ENCODE measurements around the gene TRPM3. TPM values are rescaled to one million over a fixed set of nuclear protein-coding genes. Genes with fewer than 3 reads are reported as not detected.

Gene TRPM3
- polyA plus RNA-seq, 3 donors, result not detected

DNA sequence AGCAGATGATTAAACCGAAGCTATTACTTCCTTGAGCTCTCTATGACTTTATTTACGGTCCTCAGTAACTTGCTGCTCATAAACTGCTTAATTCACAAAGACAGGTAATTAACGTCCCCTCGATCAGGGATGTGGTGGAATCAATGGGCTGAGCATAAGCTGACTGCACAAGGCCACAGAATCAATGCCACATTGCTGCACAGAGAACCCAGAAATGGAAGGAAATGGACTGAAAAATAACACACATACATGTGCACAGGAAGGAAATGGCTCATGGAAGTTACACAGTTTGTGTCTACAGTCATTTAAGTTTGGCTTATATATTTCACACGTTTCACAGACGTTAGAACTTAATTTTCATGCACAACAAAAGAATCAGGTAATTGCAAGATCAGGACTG lies 588.7 kb downstream of the TRPM3 start:
- Mint-ChIP-seq H3K4me3 (no peak overlapping the region), H3K27me3 (ENCODE audit: low read depth in 3 of 3) (peaks cover 0 to 1% (median 0%) of the 10 kb centered on the region in 3 donors), H3K9me3 (peaks cover 0 to 2% (median 0%) of the 10 kb centered on the region in 7 donors), H3K36me3 (no peaks in the 10 kb centered on the region), H3K27ac (no peak overlapping the region), H3K4me1 (no peaks in the 10 kb centered on the region)
- no peak overlapping the region for H2AFZ ChIP-seq (ENCODE audit: insufficient read depth, low read depth, low read length, poor library complexity, severe bottlenecking)
- 100% methylated on average over 2 of the region's 6 CpGs for WGBS (ENCODE audit: insufficient coverage)
- intact Hi-C loops (cut with micrococcal nuclease), result loop anchor here in 1 of 2 donors (10.0 kb wide), 1 partner anchor 52 kb away; no protein-coding TSS in a partner anchor
- no peak overlapping the region for H3K4me3 ChIP-seq (replicated peaks in 1 of 3; ENCODE audit: low read depth in 2 of 3, low read length in 3 of 3)
- H4K20me1 ChIP-seq (ENCODE audit: insufficient read depth, low read length), result no peaks in the 10 kb centered on the region
- TF ChIP-seq, protein P1, sequence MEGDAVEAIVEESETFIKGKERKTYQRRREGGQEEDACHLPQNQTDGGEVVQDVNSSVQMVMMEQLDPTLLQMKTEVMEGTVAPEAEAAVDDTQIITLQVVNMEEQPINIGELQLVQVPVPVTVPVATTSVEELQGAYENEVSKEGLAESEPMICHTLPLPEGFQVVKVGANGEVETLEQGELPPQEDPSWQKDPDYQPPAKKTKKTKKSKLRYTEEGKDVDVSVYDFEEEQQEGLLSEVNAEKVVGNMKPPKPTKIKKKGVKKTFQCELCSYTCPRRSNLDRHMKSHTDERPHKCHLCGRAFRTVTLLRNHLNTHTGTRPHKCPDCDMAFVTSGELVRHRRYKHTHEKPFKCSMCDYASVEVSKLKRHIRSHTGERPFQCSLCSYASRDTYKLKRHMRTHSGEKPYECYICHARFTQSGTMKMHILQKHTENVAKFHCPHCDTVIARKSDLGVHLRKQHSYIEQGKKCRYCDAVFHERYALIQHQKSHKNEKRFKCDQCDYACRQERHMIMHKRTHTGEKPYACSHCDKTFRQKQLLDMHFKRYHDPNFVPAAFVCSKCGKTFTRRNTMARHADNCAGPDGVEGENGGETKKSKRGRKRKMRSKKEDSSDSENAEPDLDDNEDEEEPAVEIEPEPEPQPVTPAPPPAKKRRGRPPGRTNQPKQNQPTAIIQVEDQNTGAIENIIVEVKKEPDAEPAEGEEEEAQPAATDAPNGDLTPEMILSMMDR (IDR thresholded peaks at IDR 0.05), result no peak
- no peaks in the 10 kb centered on the region for H3K36me3 ChIP-seq (replicated peaks in 1 of 2; ENCODE audit: control insufficient read depth in 1 of 2, insufficient read depth in 2 of 2, low read length in 2 of 2)
- no peaks in the 10 kb centered on the region for H3K27me3 ChIP-seq (ENCODE audit: control insufficient read depth in 2 of 2, insufficient read depth in 2 of 2, low read length in 2 of 2)
- H3K79me2 ChIP-seq (ENCODE audit: insufficient read depth, low read length), result no peaks in the 10 kb centered on the region
- H3K4me1 ChIP-seq (ENCODE audit: control insufficient read depth in 1 of 2, insufficient read depth in 2 of 2, low read length in 2 of 2), result no peaks in the 10 kb centered on the region
- no peak for DNase-seq
- no peak overlapping the region for H3K27ac ChIP-seq (ENCODE audit: low read depth in 1 of 2, low read length in 2 of 2)
- H3K9me3 ChIP-seq (replicated peaks in 1 of 2; ENCODE audit: control insufficient read depth in 1 of 2, insufficient read depth in 1 of 2, low read length in 2 of 2), result no peaks in the 10 kb centered on the region
- H3K4me2 ChIP-seq (replicated peaks; ENCODE audit: extremely low read depth, low read length, poor library complexity, severe bottlenecking), result no peak overlapping the region
- no peak overlapping the region for H3K9ac ChIP-seq (ENCODE audit: insufficient read depth, low read length, poor library complexity, severe bottlenecking)

- Mint-ChIP-seq H3K4me1 (no peaks in the 10 kb centered on the region), H3K27ac (no peak overlapping the region), H3K9me3 (peaks cover 0 to 5% (median 0%) of the 10 kb centered on the region in 7 donors), H3K4me3 (no peak overlapping the region), H3K27me3 (ENCODE audit: low read depth in 3 of 3) (peaks cover 0 to 1% (median 0%) of the 10 kb centered on the region in 3 donors), H3K36me3 (no peaks in the 10 kb centered on the region)
- intact Hi-C loops (cut with micrococcal nuclease), result loop anchor here in 1 of 2 donors (10.0 kb wide), 1 partner anchor 53 kb away; no protein-coding TSS in a partner anchor
- TF ChIP-seq, protein P1 (IDR thresholded peaks at IDR 0.05), result no peak
- H3K9ac ChIP-seq (ENCODE audit: insufficient read depth, low read length, poor library complexity, severe bottlenecking), result no peak overlapping the region
- DNase-seq, result no peak
- H4K20me1 ChIP-seq (ENCODE audit: insufficient read depth, low read length), result no peaks in the 10 kb centered on the region
- no peaks in the 10 kb centered on the region for H3K36me3 ChIP-seq (replicated peaks in 1 of 2; ENCODE audit: control insufficient read depth in 1 of 2, insufficient read depth in 2 of 2, low read length in 2 of 2)
- H2AFZ ChIP-seq (ENCODE audit: insufficient read depth, low read depth, low read length, poor library complexity, severe bottlenecking), result no peak overlapping the region
- no peaks in the 10 kb centered on the region for H3K9me3 ChIP-seq (replicated peaks in 1 of 2; ENCODE audit: control insufficient read depth in 1 of 2, insufficient read depth in 1 of 2, low read length in 2 of 2)
- H3K79me2 ChIP-seq (ENCODE audit: insufficient read depth, low read length), result no peaks in the 10 kb centered on the region
- H3K4me2 ChIP-seq (replicated peaks; ENCODE audit: extremely low read depth, low read length, poor library complexity, severe bottlenecking), result no peak overlapping the region
- no peak overlapping the region for H3K27ac ChIP-seq (ENCODE audit: low read depth in 1 of 2, low read length in 2 of 2)
- H3K4me3 ChIP-seq (replicated peaks in 1 of 3; ENCODE audit: low read depth in 2 of 3, low read length in 3 of 3), result no peak overlapping the region
- H3K4me1 ChIP-seq (ENCODE audit: control insufficient read depth in 1 of 2, insufficient read depth in 2 of 2, low read length in 2 of 2), result peaks cover 0 to under 1% of the 10 kb centered on the region in 2 donors
- WGBS (ENCODE audit: insufficient coverage), result no CpG with 5 or more reads among the region's 1 CpG
- no peaks in the 10 kb centered on the region for H3K27me3 ChIP-seq (ENCODE audit: control insufficient read depth in 2 of 2, insufficient read depth in 2 of 2, low read length in 2 of 2)
Observed at GRCh38 chr9:70531311-70531710, 590.1 kb downstream of the TRPM3 start.

Data from CD14-positive monocyte (primary cell).